Stimulated activated CD8-positive, alpha-beta memory T cell treated with anti-CD3 and anti-CD28 coated beads, Interleukin-15, amount 100 ng/mL, for 48 hours (primary cell): ENCODE results near the gene SESN2.

Source experiments
- DNase-seq, 2 donors: peaks; one replicate each; pipeline ENCODE4 v3.0.0-alpha.2; 2020; ENCODE audit warnings: low read depth in 2 of 2

SESN2 gene

GRCh38 chr1:28249013-28249865 lies 10.1 kb upstream of the SESN2 start:
- DNase-seq: no peak

- no peak for DNase-seq
These were observed 9.4 kb upstream of the SESN2 start for GRCh38 chr1:28249866-28250295.

GRCh38 chr1:28256197-28256827 lies 3.0 kb upstream of the SESN2 start:
- no peak for DNase-seq

- DNase-seq: no peak
These were observed 1.6 kb upstream of the SESN2 start for GRCh38 chr1:28257736-28258135.

GRCh38 chr1:28258628-28259251 lies 578 bp upstream of the SESN2 start:
- no peak for DNase-seq

GRCh38 chr1:28259934-28260802 lies 850 bp downstream of the SESN2 start:
- DNase-seq: no peak

GRCh38 chr1:28260803-28261174 lies 1.5 kb downstream of the SESN2 start:
- DNase-seq: no peak

- DNase-seq: no peak
These were observed 5.6 kb downstream of the SESN2 start for GRCh38 chr1:28264897-28265296.

GRCh38 chr1:28265577-28265976 lies 6.3 kb downstream of the SESN2 start:
- no peak for DNase-seq

- no peak for DNase-seq
These were observed 7.6 kb downstream of the SESN2 start for GRCh38 chr1:28266920-28267322.

- DNase-seq: no peak
These were observed 8.3 kb downstream of the SESN2 start for GRCh38 chr1:28267633-28268032.

- no peak for DNase-seq
These were observed 10.2 kb downstream of the SESN2 start for GRCh38 chr1:28269529-28269928.

- no peak for DNase-seq
These were observed 13.0 kb downstream of the SESN2 start for GRCh38 chr1:28272215-28272852.

- DNase-seq: no peak
These were observed 14.0 kb downstream of the SESN2 start for GRCh38 chr1:28273216-28273860.

GRCh38 chr1:28278763-28279162 lies 19.4 kb downstream of the SESN2 start:
- DNase-seq: no peak

GRCh38 chr1:28279721-28280120 lies 20.4 kb downstream of the SESN2 start:
- DNase-seq: no peak

GRCh38 chr1:28280501-28280900 lies 21.2 kb downstream of the SESN2 start:
- DNase-seq: no peak

GRCh38 chr1:28280977-28281381 lies 21.7 kb downstream of the SESN2 start:
- DNase-seq: no peak

- no peak for DNase-seq
These were observed 22.5 kb downstream of the SESN2 start for GRCh38 chr1:28281608-28282425.
